HEK293T (cell line): ENCODE data around the gene SIGLEC1.

Experiments used
- CTCF ChIA-PET: fragments of 350-600 bp; formaldehyde crosslinking; extraction: SDS; loops from one replicate; lab custom pipeline; 2021; ENCODE audit warnings: antibody characterized with exemption, inconsistent platforms; lab: Yijun Ruan, JAX
- POLR2A ChIA-PET: fragments of 350-600 bp; formaldehyde crosslinking; extraction: SDS; loops from one replicate; lab custom pipeline; 2020; ENCODE audit warnings: antibody characterized with exemption, inconsistent platforms; lab: Yijun Ruan, JAX
- DNase-seq: peaks from one replicate; pipeline ENCODE4 v3.0.0; 2012; ENCODE audit warnings: mixed read lengths; ENCODE audit errors: extremely low spot score
- ARNT ChIP-seq: fragments of 450-650 bp; IDR thresholded peaks from 2 replicates; pipeline ENCODE4 v1.6.1; 2017; ENCODE audit warnings: mild to moderate bottlenecking
- BHLHE40 ChIP-seq: fragments of 450-650 bp; IDR thresholded peaks from 2 replicates; pipeline ENCODE4 v1.6.1; 2016; ENCODE audit warnings: mild to moderate bottlenecking, moderate library complexity, borderline replicate concordance
- CTBP1 ChIP-seq: fragments of 450-650 bp; IDR thresholded peaks from 2 replicates; pipeline ENCODE4 v1.6.1; 2016; ENCODE audit warnings: borderline replicate concordance
- ELF4 ChIP-seq: fragments of 450-650 bp; IDR thresholded peaks from 2 replicates; pipeline ENCODE4 v1.6.1; 2017; ENCODE audit warnings: antibody characterized with exemption
- FOXA1 ChIP-seq: fragments of 450-650 bp; IDR thresholded peaks from 2 replicates; pipeline ENCODE4 v1.6.1; 2016; ENCODE audit warnings: mild to moderate bottlenecking
- FOXK2 ChIP-seq: fragments of 450-650 bp; IDR thresholded peaks from 2 replicates; pipeline ENCODE4 v1.6.1; 2016; ENCODE audit warnings: mild to moderate bottlenecking
- FOXM1 ChIP-seq: fragments of 450-650 bp; IDR thresholded peaks from 2 replicates; pipeline ENCODE4 v1.6.1; 2017; ENCODE audit warnings: mild to moderate bottlenecking, borderline replicate concordance
- HDGF ChIP-seq: fragments of 450-650 bp; IDR thresholded peaks from 2 replicates; pipeline ENCODE4 v1.6.1; 2017; ENCODE audit warnings: antibody characterized with exemption, borderline replicate concordance
- L3MBTL2 ChIP-seq: fragments of 450-650 bp; conservative IDR thresholded peaks from 2 replicates; pipeline ENCODE4 v1.6.1; 2016; ENCODE audit warnings: mild to moderate bottlenecking
- LEF1 ChIP-seq: fragments of 450-650 bp; IDR thresholded peaks from 2 replicates; pipeline ENCODE4 v1.6.1; 2017; ENCODE audit warnings: mild to moderate bottlenecking, borderline replicate concordance
- NFRKB ChIP-seq: fragments of 450-650 bp; IDR thresholded peaks from 2 replicates; pipeline ENCODE4 v1.6.1; 2016; ENCODE audit warnings: mild to moderate bottlenecking, moderate library complexity
- PKNOX1 ChIP-seq: fragments of 450-650 bp; IDR thresholded peaks from 2 replicates; pipeline ENCODE4 v1.6.1; 2016
- SP1 ChIP-seq: fragments of 450-650 bp; IDR thresholded peaks from 2 replicates; pipeline ENCODE4 v1.6.1; 2017
- SUZ12 ChIP-seq: fragments of 450-650 bp; IDR thresholded peaks from 2 replicates; pipeline ENCODE4 v1.6.1; 2016; ENCODE audit warnings: mild to moderate bottlenecking
- TARDBP ChIP-seq: fragments of 450-650 bp; IDR thresholded peaks from 2 replicates; pipeline ENCODE4 v1.6.1; 2016
- ZNF384 ChIP-seq: fragments of 450-650 bp; IDR thresholded peaks from 2 replicates; pipeline ENCODE4 v1.6.1; 2016

SIGLEC1 gene

GRCh38 chr20:3693376-3693775, 19.0 kb downstream of the SIGLEC1 start:
- no peak for DNase-seq
- TF ChIP-seq ELF4 (no peak), CTBP1 (no peak), SP1 (no peak), ZNF384 (no peak), ARNT (no peak), LEF1 (no peak), HDGF (no peak), PKNOX1 (no peak), L3MBTL2 (no peak), SUZ12 (no peak), FOXA1 (no peak), FOXK2 (no peak), NFRKB (no peak), TARDBP (no peak)
- ChIA-PET POLR2A (no interaction called here), CTCF (interaction anchor here (1.0 kb wide), 1 partner anchor 17 kb away, joined by 3 read pairs; no protein-coding TSS in a partner anchor)

GRCh38 chr20:3692706-3693294, 19.6 kb downstream of the SIGLEC1 start:
- TF ChIP-seq FOXA1, result no peak
- no peak for TF ChIP-seq TARDBP
- no peak for TF ChIP-seq HDGF
- TF ChIP-seq L3MBTL2, result no peak
- no peak for TF ChIP-seq BHLHE40
- TF ChIP-seq SUZ12, result no peak
- TF ChIP-seq NFRKB, result no peak
- TF ChIP-seq CTBP1, result no peak
- TF ChIP-seq FOXK2, result no peak
- ChIA-PET CTCF (interaction anchor here (0.6 to 1.0 kb wide), 2 partner anchors 16 to 18 kb away, joined by 3 read pairs; no protein-coding TSS in a partner anchor), POLR2A (no interaction called here)
- DNase-seq, result no peak

- POLR2A ChIA-PET, result no interaction called here
- TF ChIP-seq PKNOX1 (no peak), ZNF384 (no peak), FOXA1 (no peak), ELF4 (no peak), HDGF (no peak), BHLHE40 (no peak), CTBP1 (no peak), FOXK2 (no peak), FOXM1 (no peak), NFRKB (no peak), ARNT (no peak), SUZ12 (no peak)
- no peak for DNase-seq
- CTCF ChIA-PET, result interaction anchor here (0.6 to 0.7 kb wide), 3 partner anchors 12 to 19 kb away, joined by 3 to 6 read pairs (median 3); no protein-coding TSS in a partner anchor
Measured at GRCh38 chr20:3691897-3692296, 20.5 kb downstream of the SIGLEC1 start.

- DNase-seq, result no peak
- POLR2A ChIA-PET, result no interaction called here
- TF ChIP-seq ARNT (no peak), LEF1 (no peak), L3MBTL2 (no peak), SUZ12 (no peak), NFRKB (no peak), CTBP1 (no peak), ZNF384 (no peak), FOXA1 (no peak), FOXM1 (no peak), ELF4 (no peak), SP1 (no peak), HDGF (no peak), TARDBP (no peak), FOXK2 (no peak), PKNOX1 (no peak), BHLHE40 (no peak)
- CTCF ChIA-PET, result interaction anchor here (0.7 kb wide), 1 partner anchor 20 kb away, joined by 6 read pairs; no protein-coding TSS in a partner anchor
Measured at GRCh38 chr20:3691306-3691705, 21.1 kb downstream of the SIGLEC1 start.

GRCh38 chr20:3690413-3690812, 22.0 kb downstream of the SIGLEC1 start:
- CTCF ChIA-PET, result interaction anchor here (2.0 kb wide), 1 partner anchor 20 kb away, joined by 5 read pairs; no protein-coding TSS in a partner anchor
- DNase-seq, result no peak

More at GRCh38 chr20:3690413-3690812, 22.0 kb downstream of the SIGLEC1 start:
- TF ChIP-seq BHLHE40 (no peak), FOXA1 (no peak), CTBP1 (no peak), ARNT (no peak), ELF4 (no peak), FOXM1 (no peak), NFRKB (no peak), L3MBTL2 (no peak), PKNOX1 (no peak), SUZ12 (no peak), LEF1 (no peak), TARDBP (no peak), FOXK2 (no peak), ZNF384 (no peak), SP1 (no peak), HDGF (no peak)
- POLR2A ChIA-PET, result no interaction called here
